ENCODE data around the gene PHKG2. TPM values are rescaled to one million over a fixed set of nuclear protein-coding genes. Genes with fewer than 3 reads are reported as not detected.

The PHKG2 gene
- total and polyA plus RNA-seq, 2 donors from 2014 or later: 27.8 to 34.9 TPM

DNA sequence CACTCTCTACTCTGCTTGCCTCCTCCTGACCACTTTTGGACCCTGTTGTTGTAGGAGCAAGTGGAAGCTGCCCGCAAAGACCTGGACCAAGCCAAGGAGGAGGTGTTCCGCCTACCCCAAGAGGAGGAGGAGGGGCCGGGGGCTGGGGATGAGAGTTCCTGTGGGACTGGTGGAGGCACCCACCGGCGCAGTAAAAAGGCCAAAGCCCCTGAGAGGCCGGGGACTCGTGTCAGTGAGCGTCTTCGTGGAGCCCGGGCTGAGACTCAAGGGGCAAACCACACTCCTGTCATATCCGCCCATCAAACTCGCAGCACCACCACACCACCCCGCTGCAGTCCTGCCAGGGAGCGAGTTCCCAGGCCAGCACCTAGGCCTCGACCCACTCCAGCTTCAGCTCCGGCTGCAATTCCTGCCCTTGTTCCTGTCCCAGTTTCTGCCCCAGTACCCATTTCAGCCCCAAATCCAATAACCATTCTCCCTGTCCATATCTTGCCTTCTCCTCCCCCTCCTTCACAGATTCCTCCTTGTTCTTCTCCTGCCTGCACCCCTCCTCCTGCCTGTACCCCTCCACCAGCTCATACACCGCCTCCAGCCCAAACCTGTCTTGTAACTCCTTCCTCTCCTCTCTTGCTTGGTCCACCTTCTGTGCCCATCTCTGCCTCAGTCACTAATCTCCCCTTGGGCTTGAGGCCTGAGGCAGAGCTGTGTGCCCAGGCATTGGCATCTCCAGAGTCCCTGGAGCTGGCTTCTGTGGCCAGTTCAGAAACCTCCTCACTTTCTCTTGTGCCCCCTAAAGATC lies 11.0 kb upstream of the PHKG2 start:
- intact Hi-C loops (cut with DNase I): no loop called here
- Histone ChIP-seq H3K36me3 (ENCODE audit: control insufficient read depth in 2 of 3, insufficient read depth in 3 of 3, low read length in 3 of 3) (peaks cover 9 to 55% (median 37%) of the 10 kb centered on the region in 3 donors), H3K27me3 (ENCODE audit: control insufficient read depth, insufficient read depth, low read length) (no peaks in the 10 kb centered on the region), H3K9me3 (ENCODE audit: control insufficient read depth in 2 of 3, insufficient read depth in 1 of 3, low read length in 3 of 3) (no peaks in the 10 kb centered on the region), H3K4me3 (ENCODE audit: low read length in 3 of 3) (no peak overlapping the region), H3K9ac (ENCODE audit: low read length in 3 of 3) (no peak overlapping the region), H3K27ac (ENCODE audit: low read depth in 2 of 2, low read length in 2 of 2) (no peak overlapping the region), H3K4me1 (ENCODE audit: control insufficient read depth in 2 of 3, insufficient read depth in 2 of 3, low read depth in 1 of 3, low read length in 3 of 3) (peaks cover 0 to 8% (median 8%) of the 10 kb centered on the region in 3 donors)
- TF ChIP-seq, protein P1, sequence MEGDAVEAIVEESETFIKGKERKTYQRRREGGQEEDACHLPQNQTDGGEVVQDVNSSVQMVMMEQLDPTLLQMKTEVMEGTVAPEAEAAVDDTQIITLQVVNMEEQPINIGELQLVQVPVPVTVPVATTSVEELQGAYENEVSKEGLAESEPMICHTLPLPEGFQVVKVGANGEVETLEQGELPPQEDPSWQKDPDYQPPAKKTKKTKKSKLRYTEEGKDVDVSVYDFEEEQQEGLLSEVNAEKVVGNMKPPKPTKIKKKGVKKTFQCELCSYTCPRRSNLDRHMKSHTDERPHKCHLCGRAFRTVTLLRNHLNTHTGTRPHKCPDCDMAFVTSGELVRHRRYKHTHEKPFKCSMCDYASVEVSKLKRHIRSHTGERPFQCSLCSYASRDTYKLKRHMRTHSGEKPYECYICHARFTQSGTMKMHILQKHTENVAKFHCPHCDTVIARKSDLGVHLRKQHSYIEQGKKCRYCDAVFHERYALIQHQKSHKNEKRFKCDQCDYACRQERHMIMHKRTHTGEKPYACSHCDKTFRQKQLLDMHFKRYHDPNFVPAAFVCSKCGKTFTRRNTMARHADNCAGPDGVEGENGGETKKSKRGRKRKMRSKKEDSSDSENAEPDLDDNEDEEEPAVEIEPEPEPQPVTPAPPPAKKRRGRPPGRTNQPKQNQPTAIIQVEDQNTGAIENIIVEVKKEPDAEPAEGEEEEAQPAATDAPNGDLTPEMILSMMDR (IDR thresholded peaks at IDR 0.05; ENCODE audit: borderline replicate concordance, extremely low read depth, insufficient read depth): no peak
- no peak for FAIRE-seq
- DNase-seq: peak in 1 of 5 donors; percentile 73

DNA sequence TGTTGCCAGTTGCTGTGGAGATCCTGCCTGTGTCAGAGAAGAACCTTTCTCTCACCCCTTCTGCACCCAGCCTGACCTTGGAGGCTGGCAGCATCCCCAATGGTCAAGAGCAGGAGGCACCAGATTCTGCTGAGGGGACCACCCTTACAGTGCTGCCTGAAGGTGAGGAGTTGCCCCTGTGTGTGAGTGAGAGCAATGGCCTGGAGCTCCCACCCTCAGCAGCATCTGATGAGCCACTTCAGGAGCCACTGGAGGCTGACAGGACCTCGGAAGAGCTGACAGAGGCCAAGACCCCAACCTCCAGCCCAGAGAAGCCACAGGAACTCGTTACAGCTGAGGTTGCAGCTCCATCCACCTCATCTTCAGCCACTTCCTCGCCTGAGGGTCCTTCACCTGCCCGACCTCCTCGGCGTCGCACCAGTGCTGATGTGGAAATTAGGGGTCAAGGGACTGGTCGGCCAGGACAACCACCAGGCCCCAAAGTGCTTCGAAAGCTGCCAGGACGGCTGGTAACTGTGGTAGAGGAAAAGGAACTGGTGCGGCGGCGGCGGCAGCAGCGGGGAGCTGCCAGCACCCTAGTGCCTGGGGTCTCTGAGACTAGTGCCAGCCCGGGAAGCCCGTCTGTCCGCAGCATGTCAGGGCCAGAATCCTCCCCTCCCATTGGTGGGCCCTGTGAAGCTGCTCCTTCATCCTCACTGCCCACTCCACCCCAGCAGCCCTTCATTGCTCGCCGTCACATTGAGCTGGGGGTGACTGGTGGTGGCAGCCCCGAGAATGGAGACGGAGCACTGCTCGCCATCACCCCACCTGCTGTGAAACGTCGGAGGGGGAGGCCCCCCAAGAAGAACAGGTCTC lies 10.2 kb upstream of the PHKG2 start:
- no peak overlapping the region for H3K4me3 ChIP-seq (ENCODE audit: low read length in 3 of 3)
- no peaks in the 10 kb centered on the region for H3K27me3 ChIP-seq (ENCODE audit: control insufficient read depth, insufficient read depth, low read length)
- TF ChIP-seq, protein P1 (IDR thresholded peaks at IDR 0.05; ENCODE audit: borderline replicate concordance, extremely low read depth, insufficient read depth): no peak
- H3K9me3 ChIP-seq (ENCODE audit: control insufficient read depth in 2 of 3, insufficient read depth in 1 of 3, low read length in 3 of 3): no peaks in the 10 kb centered on the region
- peaks cover 0 to 8% (median 8%) of the 10 kb centered on the region in 3 donors for H3K4me1 ChIP-seq (ENCODE audit: control insufficient read depth in 2 of 3, insufficient read depth in 2 of 3, low read depth in 1 of 3, low read length in 3 of 3)
- H3K9ac ChIP-seq (ENCODE audit: low read length in 3 of 3): no peak overlapping the region
- FAIRE-seq (no peak), DNase-seq (no peak)
- H3K36me3 ChIP-seq (ENCODE audit: control insufficient read depth in 2 of 3, insufficient read depth in 3 of 3, low read length in 3 of 3): peaks cover 9 to 49% (median 37%) of the 10 kb centered on the region in 3 donors
- intact Hi-C loops (cut with DNase I): no loop called here
- H3K27ac ChIP-seq (ENCODE audit: low read depth in 2 of 2, low read length in 2 of 2): no peak overlapping the region

DNA sequence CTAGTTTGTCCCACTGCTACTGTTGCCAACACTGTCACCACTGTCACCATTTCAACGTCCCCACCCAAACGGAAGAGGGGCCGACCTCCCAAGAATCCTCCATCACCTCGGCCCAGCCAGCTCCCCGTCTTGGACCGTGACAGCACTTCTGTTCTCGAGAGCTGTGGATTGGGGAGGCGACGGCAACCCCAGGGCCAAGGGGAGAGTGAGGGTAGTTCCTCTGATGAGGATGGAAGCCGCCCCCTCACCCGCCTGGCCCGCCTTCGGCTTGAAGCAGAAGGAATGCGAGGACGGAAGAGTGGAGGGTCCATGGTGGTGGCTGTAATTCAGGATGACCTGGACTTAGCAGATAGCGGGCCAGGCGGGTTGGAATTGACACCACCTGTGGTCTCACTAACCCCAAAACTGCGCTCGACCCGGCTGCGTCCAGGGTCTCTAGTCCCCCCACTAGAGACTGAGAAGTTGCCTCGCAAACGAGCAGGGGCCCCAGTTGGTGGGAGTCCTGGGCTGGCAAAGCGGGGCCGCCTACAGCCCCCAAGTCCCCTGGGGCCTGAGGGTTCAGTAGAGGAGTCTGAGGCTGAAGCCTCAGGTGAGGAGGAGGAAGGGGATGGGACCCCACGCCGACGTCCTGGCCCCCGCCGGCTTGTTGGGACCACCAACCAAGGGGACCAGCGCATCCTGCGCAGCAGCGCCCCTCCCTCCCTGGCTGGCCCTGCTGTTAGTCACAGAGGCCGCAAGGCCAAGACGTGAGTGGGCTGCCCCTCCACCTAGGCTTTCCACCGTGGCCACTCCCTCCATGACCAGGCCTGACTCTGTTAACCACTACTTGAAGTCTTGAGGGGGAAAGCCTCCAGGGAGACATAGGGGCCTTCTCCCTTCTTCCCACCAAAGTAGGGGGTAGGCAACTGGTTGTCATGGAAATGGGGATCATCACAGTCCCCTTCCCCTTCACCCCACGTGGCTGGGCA lies 9.0 kb upstream of the PHKG2 start:
- Histone ChIP-seq H3K27me3 (ENCODE audit: control insufficient read depth, insufficient read depth, low read length) (no peaks in the 10 kb centered on the region), H3K9me3 (ENCODE audit: control insufficient read depth in 2 of 3, insufficient read depth in 1 of 3, low read length in 3 of 3) (no peaks in the 10 kb centered on the region), H3K4me1 (ENCODE audit: control insufficient read depth in 2 of 3, insufficient read depth in 2 of 3, low read depth in 1 of 3, low read length in 3 of 3) (peaks cover 0 to 8% (median 8%) of the 10 kb centered on the region in 3 donors), H3K9ac (ENCODE audit: low read length in 3 of 3) (no peak overlapping the region), H3K4me3 (ENCODE audit: low read length in 3 of 3) (no peak overlapping the region), H3K36me3 (ENCODE audit: control insufficient read depth in 2 of 3, insufficient read depth in 3 of 3, low read length in 3 of 3) (peaks cover 6 to 37% (median 27%) of the 10 kb centered on the region in 3 donors), H3K27ac (ENCODE audit: low read depth in 2 of 2, low read length in 2 of 2) (no peak overlapping the region)
- DNase-seq (peak in 1 of 5 donors; percentile 83), FAIRE-seq (no peak)
- TF ChIP-seq, protein P1 (IDR thresholded peaks at IDR 0.05; ENCODE audit: borderline replicate concordance, extremely low read depth, insufficient read depth): no peak
- intact Hi-C loops (cut with DNase I): no loop called here

All from kidney (tissue), 14 donors.